Measurements from ENCODE around the gene SLC27A2.
"Not testable (repeated sequence)": the region's sequence is repeated elsewhere in the genome, so short reads cannot be mapped to it uniquely, and the experiment has no call there.

The SLC27A2 gene

DNA sequence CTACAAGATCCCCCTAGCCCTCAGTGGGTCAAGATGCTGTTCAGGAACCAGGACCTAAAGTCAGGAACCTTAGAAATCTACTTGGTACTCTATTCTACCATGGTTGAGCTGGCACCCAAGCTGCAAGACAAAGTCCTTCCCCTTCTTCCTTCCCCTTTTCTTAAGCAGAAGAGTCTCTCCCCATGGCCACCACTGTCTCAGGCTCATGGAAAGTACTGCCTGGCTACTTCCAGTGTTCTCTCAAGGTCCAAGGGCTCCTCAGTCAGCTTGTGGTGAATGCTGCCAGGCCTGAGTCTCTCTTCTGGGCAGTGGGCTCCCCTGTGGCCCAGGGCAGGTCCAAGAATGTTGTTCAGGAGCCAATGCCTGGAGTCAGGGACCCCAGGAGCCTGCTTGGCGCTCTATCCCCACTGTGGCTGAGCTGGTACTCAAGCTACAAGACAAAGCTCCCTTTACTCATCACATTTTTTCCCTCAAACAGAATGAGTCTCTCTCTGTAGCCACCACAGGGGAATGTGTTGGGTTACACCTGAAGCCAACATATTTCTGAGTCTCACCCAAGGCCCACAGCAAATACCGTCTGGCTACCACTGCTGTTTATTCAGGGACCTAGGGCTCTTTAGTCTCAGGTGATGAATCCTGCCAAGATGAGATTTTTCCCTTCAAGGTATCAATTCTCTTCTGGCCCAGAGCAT lies 18.1 kb upstream of the SLC27A2 start:
- no peak for DNase-seq (ENCODE audit: low read depth in 2 of 2, low spot score in 1 of 2)

GRCh38 chr15:50164458-50164857 lies 17.5 kb upstream of the SLC27A2 start:
- DNase-seq (ENCODE audit: low read depth in 2 of 2, low spot score in 1 of 2), result no peak

DNA sequence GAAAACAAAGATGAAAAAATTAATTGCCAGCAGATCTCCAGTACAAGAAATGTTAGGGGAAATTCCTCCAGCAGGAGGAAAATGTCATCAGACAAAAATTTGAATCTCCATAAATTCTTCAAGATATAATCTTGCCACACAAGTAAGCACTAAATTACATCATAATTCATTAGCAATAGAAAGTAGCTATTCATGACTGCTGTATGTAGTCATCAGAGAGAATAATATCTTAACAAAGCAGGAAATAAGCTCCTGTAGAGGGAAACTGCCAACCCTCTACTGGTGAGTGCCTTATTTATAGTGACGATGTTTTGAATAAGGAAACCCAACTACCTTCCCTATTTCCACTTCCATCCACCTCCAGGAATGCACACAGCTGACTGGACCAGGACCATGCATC lies 15.8 kb upstream of the SLC27A2 start:
- DNase-seq (ENCODE audit: low read depth in 2 of 2, low spot score in 1 of 2), result no peak

DNA sequence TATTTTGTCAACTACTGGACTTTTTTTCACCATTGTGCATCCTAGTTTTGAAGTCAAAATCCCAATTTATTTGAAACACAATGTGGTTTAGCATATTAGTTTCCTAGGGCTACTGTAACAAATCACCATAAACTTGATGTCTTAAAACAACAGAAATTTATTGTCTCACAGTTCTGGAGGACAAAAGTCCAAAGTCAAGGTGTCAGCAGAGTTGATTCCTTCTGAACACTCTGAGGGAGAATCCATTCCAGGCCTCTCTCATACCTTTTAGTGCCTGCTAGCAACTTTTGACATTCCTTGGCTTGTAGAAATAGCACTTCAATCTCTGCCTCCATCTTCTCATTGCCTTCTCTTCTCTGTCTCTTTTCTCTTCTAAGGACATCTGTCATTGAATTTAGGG lies 14.9 kb upstream of the SLC27A2 start:
- DNase-seq (ENCODE audit: low read depth in 2 of 2, low spot score in 1 of 2), result no peak

DNA sequence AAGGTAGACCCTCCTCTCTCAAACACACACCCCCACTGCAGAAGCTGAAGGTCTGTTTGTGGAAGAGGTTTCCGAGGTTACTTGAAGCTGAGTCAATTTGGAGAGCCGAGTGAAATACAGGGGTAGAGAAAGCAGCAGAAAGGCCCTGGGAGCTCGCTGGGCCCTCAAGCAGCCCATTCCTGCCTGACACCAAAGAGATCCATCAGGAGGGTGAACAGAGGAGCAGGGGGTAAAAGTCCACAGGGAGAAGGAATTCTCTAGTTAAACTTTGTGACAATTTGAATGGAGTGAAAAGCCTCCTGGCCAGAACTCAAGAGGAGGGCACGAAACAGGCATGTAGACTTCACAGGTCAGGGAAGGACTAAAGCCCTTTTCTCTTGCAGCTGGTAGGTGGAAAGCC lies 13.6 kb upstream of the SLC27A2 start:
- DNase-seq (ENCODE audit: low read depth in 2 of 2, low spot score in 1 of 2), result no peak

GRCh38 chr15:50168783-50169411 lies 13.1 kb upstream of the SLC27A2 start:
- no peak for DNase-seq (ENCODE audit: low read depth in 2 of 2, low spot score in 1 of 2)

GRCh38 chr15:50172360-50172895 lies 9.6 kb upstream of the SLC27A2 start:
- DNase-seq (ENCODE audit: low read depth in 2 of 2, low spot score in 1 of 2), result not testable (repeated sequence)

GRCh38 chr15:50176869-50177268 lies 5.1 kb upstream of the SLC27A2 start:
- no peak for DNase-seq (ENCODE audit: low read depth in 2 of 2, low spot score in 1 of 2)

GRCh38 chr15:50180091-50180490 lies 1.9 kb upstream of the SLC27A2 start:
- DNase-seq (ENCODE audit: low read depth in 2 of 2, low spot score in 1 of 2), result no peak

- no peak for DNase-seq (ENCODE audit: low read depth in 2 of 2, low spot score in 1 of 2)
These were observed 1.4 kb upstream of the SLC27A2 start for GRCh38 chr15:50180582-50180981.

DNA sequence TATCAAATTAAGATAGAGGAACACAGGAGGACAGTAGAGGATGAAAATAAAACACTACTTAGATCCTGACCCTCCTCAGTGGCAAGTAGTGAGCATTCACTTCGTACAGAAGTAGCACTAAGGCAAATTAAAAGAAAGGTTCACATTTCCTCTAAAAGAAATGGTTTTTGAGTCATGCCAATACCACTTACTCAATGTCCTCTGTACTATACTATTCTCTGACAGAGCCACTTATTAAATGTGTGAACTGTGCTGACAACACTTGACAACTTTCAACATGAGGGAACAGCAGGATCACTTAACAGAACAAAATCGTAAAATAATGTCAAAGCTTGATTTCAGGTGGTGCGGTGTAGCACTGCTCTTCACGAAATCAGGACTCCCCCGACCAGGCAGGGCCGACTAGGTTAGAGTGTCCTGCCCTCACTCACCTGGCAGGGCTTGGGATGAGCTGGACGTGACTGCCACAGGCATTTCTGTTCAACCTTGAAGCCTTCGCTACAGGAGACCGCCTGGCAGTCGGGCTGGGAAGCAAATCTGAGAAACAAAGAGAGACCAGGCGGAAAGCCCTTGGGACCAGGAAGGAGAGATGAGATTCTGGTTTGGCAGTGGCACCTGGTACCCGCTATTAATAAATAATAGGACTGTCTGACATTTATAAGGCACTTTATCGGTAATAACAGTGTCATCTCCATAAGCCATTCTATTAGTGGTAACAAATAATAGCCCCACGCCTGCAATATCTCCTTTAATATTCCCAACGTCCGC lies 611 bp upstream of the SLC27A2 start:
- DNase-seq (ENCODE audit: low read depth in 2 of 2, low spot score in 1 of 2), result no peak

GRCh38 chr15:50182219-50183013 lies 420 bp downstream of the SLC27A2 start:
- no peak for DNase-seq (ENCODE audit: low read depth in 2 of 2, low spot score in 1 of 2)

DNA sequence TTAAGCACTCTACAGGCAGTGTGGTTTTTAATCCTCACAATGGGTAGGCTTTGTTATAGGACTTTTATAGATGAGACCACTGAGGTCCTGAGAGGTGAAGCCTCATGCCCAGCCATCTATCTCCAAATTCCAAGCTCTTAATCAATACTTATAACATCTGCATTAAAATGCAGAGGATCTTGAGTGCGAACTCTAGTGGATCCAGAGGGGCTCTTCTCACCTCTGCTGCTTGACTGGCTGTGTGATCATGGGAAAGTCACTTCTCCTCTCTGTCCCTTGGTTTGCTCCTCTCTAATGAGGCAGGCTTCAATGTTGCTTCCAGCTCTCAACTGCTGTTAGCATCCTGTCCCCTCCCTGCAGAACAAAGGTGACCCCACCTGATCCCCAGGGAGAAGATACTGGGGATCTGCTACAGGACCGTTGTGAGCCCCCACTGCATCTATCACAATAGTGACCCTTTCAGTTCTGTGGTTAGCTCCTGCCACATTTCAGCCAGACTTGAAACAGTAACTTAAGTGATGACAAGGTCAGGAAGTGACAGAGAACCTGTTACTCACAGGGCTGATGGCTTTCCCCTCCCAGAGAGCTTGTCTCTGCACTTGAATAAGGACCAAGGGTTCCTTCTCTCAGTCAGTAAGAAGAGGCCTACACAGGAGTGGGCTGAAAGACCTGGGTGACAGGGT lies 1.3 kb downstream of the SLC27A2 start:
- DNase-seq (ENCODE audit: low read depth in 2 of 2, low spot score in 1 of 2), result no peak

GRCh38 chr15:50184863-50185504 lies 3.0 kb downstream of the SLC27A2 start:
- no peak for DNase-seq (ENCODE audit: low read depth in 2 of 2, low spot score in 1 of 2)

DNA sequence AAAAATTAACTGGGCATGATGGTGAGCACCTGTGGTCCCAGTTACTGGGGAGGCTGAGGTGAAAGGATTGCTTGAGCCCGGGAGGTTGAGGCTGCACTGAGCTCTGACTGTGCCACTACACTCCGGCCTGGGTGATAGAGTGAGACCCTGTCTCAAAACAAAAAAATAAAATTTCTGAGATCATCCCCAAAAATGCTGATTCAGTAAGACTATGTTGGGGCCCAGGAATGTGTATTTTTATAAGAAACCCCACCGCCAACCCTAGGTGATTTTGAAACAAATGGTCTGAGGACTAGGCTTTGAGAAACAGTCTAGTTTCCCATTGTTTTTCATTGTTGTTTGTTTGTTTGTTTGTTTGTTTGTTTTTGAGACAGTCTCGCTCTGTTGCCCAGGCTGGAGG lies 4.1 kb downstream of the SLC27A2 start:
- no peak for DNase-seq (ENCODE audit: low read depth in 2 of 2, low spot score in 1 of 2)

DNA sequence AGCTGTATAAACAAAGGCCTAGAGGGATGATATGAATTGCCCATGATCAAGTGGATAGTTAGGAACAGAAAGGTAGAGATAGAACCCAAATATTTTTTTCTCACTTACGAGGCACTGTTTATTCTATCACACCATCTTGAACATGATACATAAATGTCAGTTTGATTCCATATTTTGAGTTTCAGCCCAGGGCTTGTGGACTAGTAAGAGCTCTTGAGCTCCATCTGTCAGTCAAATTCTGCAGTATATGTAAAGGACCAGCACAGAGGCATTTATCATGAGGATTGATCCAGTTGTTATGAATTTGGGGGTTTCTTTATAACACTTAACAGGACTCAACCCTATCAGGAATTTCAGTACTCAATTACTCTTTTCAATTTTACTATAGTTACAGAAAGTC lies 4.8 kb downstream of the SLC27A2 start:
- DNase-seq (ENCODE audit: low read depth in 2 of 2, low spot score in 1 of 2), result no peak

DNA sequence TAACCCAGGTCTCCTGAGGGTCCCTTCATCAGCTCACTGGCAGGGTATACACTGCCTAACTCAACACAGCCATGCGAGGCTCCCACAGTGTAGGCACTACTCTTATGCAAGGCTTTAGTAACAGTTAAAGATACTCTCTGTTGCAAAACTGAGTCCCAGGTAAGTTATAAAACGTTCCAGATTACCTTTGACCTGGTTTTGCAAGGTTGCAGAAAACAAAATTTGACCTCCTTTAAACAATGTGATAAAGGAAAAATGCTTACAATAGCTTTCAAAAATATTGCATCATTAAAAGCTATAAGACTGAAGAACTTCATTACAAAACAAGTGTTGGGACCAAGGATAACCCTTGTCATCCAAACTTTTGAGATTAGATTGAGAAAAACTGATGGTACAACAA lies 5.5 kb downstream of the SLC27A2 start:
- DNase-seq (ENCODE audit: low read depth in 2 of 2, low spot score in 1 of 2), result no peak

DNA sequence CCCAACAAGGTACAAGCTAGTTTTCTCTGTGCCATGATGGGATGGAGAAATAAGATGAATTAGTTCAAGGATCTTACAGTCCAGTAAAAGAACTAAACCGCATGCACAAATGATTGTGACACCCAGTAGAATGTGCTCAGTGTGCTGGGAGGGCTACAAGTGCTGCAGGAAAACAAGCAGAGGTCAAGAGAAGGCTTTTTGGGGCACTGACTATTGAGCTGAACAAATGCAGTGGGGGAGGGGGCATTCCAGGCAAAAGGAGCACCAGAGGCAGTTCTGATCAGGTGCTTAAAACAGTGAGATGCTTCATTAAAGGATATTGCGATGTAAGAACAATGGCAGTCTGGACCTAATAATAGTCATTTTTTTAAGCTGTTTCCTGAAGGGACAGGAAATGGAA lies 6.0 kb downstream of the SLC27A2 start:
- no peak for DNase-seq (ENCODE audit: low read depth in 2 of 2, low spot score in 1 of 2)

- DNase-seq (ENCODE audit: low read depth in 2 of 2, low spot score in 1 of 2), result not testable (repeated sequence)
These were observed 6.8 kb downstream of the SLC27A2 start for GRCh38 chr15:50188793-50189192.

GRCh38 chr15:50189633-50190032 lies 7.6 kb downstream of the SLC27A2 start:
- DNase-seq (ENCODE audit: low read depth in 2 of 2, low spot score in 1 of 2), result no peak

All from stimulated activated CD8-positive, alpha-beta memory T cell treated with anti-CD3 and anti-CD28 coated beads, Interleukin-4, amount 100 ng/mL, for 4 hours (primary cell).